ENCODE data around the gene MEMO1. TPM values are rescaled to one million over a fixed set of nuclear protein-coding genes. Genes with fewer than 3 reads are reported as not detected.

MEMO1 gene
- 54.3 and 66.7 TPM in 2 replicates for polyA plus RNA-seq (2012; rRNA removed)
- polyA plus RNA-seq (2012; cell fraction: cytosol; rRNA removed): 64.9 TPM in 2 replicates
- 27.5 and 56.0 TPM in 2 replicates for polyA plus RNA-seq (2012; cell fraction: nucleus; rRNA removed)

GRCh38 chr2:32010670-32011484, at the start of gene MEMO1:
MEMO1 (minus strand) TSS chr2:32011008; CDS start chr2:32010247, 761 bp downstream.
- peak within 1 kb of the TSS; percentile 57 for H2AFZ ChIP-seq (ENCODE audit: low read depth)
- H3K27me3 ChIP-seq (ENCODE audit: insufficient read depth): no peaks in the 10 kb centered on the region
- H3K36me3 ChIP-seq (replicated peaks in 1 of 2; ENCODE audit: control insufficient read depth in 1 of 2, insufficient read depth in 2 of 2, low read length in 1 of 2): no peaks in the 10 kb centered on the region
- peak within 1 kb of the TSS; percentile 88 to 92 for H3K4me3 ChIP-seq (ENCODE audit: low read depth in 2 of 2, low read length in 1 of 2)
- peaks cover 37% of the 10 kb centered on the region for H4K20me1 ChIP-seq (ENCODE audit: insufficient read depth)
- POLR2A ChIA-PET: interaction anchor here (0.5 to 1.6 kb wide), 8 partner anchors 9 to 271 kb away, joined by 3 to 7 read pairs (median 4); partner anchors contain the start of genes DPY30, SLC30A6 and SPAST
- H3K4me1 ChIP-seq (ENCODE audit: control insufficient read depth in 1 of 2, insufficient read depth in 2 of 2, low read depth in 1 of 2, low read length in 1 of 2): peaks cover 0 to 8% of the 10 kb centered on the region in 2 experiments; a peak in 2 of 4 replicates
- no peaks in the 10 kb centered on the region for H3F3A ChIP-seq (replicated peaks; ENCODE audit: insufficient read depth)
- H3K9me2 ChIP-seq: no peaks in the 10 kb centered on the region
- WGBS (ENCODE audit: low lambda C conversion rate): under 1% methylated on average over 25 of the region's 57 CpGs
- H3K9me3 ChIP-seq: no peaks in the 10 kb centered on the region
- H3K79me2 ChIP-seq (ENCODE audit: insufficient read depth): peaks cover 39% of the 10 kb centered on the region
- peak within 1 kb of the TSS; percentile 77 to 98 for H3K27ac ChIP-seq (ENCODE audit: low read depth in 2 of 2, low read length in 1 of 2)
- H3K9ac ChIP-seq: peak within 1 kb of the TSS; percentile 75
- peak within 1 kb of the TSS; percentile 76 for H3K4me2 ChIP-seq
- CTCF ChIA-PET: no interaction called here
- peak; percentile 98 for DNase-seq
- TF ChIP-seq RAD21 (IDR thresholded peaks at IDR 0.05; ENCODE audit: low read length) (peak; percentile 7; the same call in 1 of the 2 replicates), JUND (IDR thresholded peaks at IDR 0.05) (no peak; the same call in none of the 2 replicates), MAX (IDR thresholded peaks at IDR 0.05; ENCODE audit: low read depth) (peak; percentile 95), RXRA (IDR thresholded peaks at IDR 0.05; ENCODE audit: borderline replicate concordance, low read depth) (0 out of 2 replicates have a peak, but pooled peaks have one; percentile 10), CHD2 (IDR thresholded peaks at IDR 0.05; ENCODE audit: low read length, partially characterized antibody) (peak; percentile 98), TCF12 (IDR thresholded peaks at IDR 0.05) (peak; percentile 49), NRF1 (IDR thresholded peaks at IDR 0.05; ENCODE audit: low read depth, low read length) (peak; percentile 85), EZH2phosphoT487 (IDR thresholded peaks at IDR 0.05; ENCODE audit: borderline replicate concordance, low read depth) (no peak), YY1 (IDR thresholded peaks at IDR 0.05; ENCODE audit: low read depth) (peak; percentile 82), USF2 (IDR thresholded peaks at IDR 0.05; ENCODE audit: borderline replicate concordance, low read depth, low read length) (no peak), REST (IDR thresholded peaks at IDR 0.05; ENCODE audit: low read depth, low read length) (peak; percentile 70), FOXM1 (IDR thresholded peaks at IDR 0.05; ENCODE audit: low read depth) (peak; percentile 42; the same call in 1 of the 2 replicates), RCOR1 (IDR thresholded peaks at IDR 0.05; ENCODE audit: low read length) (no peak; the same call in none of the 2 replicates), ZBTB33 (IDR thresholded peaks at IDR 0.05; ENCODE audit: borderline replicate concordance, low read depth) (0 out of 2 replicates have a peak, but pooled peaks have one; percentile 29), SMC3 (IDR thresholded peaks at IDR 0.05; ENCODE audit: low read depth, low read length) (no peak), GATA2 (CRISPR knock-in tag; IDR thresholded peaks at IDR 0.05) (no peak), NFIC (IDR thresholded peaks at IDR 0.05; ENCODE audit: borderline replicate concordance) (peak; percentile 28; the same call in 1 of the 2 replicates), SIN3A (IDR thresholded peaks at IDR 0.05; ENCODE audit: borderline replicate concordance, low read depth, low read length) (0 out of 2 replicates have a peak, but pooled peaks have one; percentile 89), PBX3 (IDR thresholded peaks at IDR 0.05) (peak; percentile 67), MXI1 (IDR thresholded peaks at IDR 0.05; ENCODE audit: low read depth, low read length) (peak; percentile 97), ELF1 (IDR thresholded peaks at IDR 0.05) (peak; percentile 81), RFX5 (IDR thresholded peaks at IDR 0.05; ENCODE audit: low read length) (peak; percentile 73; the same call in 1 of the 2 replicates), EP300 (IDR thresholded peaks at IDR 0.05; ENCODE audit: borderline replicate concordance in 1 of 2, low read depth in 1 of 2, low read length in 1 of 2) (peak; percentile 68 to 84; a peak in 3 of 4 replicates), MEF2A (IDR thresholded peaks at IDR 0.05; ENCODE audit: borderline replicate concordance, low read depth) (no peak; the same call in 1 of the 2 replicates)
